Mesenchymal stem cell (in vitro differentiated cells and primary cell): ENCODE results near the gene DGKH.

Experiments
- DNase-seq: peaks from one replicate; pipeline ENCODE4 v3.0.0-alpha.2; 2013
- H2AFZ ChIP-seq: one replicate; pipeline ENCODE4 v1.6.1; 2013; ENCODE audit warnings: low read depth, mild to moderate bottlenecking, control low read depth, inconsistent platforms, low read length, moderate library complexity
- H2AK5ac ChIP-seq: 2 replicates; pipeline ENCODE4 v1.6.1; 2013; ENCODE audit warnings: low read length, moderate library complexity, mild to moderate bottlenecking, inconsistent platforms; ENCODE audit not compliant: severe bottlenecking
- H2BK120ac ChIP-seq: one replicate; pipeline ENCODE4 v1.6.1; 2013; ENCODE audit warnings: low read depth, mild to moderate bottlenecking, inconsistent platforms, low read length, moderate library complexity
- H2BK12ac ChIP-seq, 2 experiments: one replicate each; pipeline ENCODE4 v1.6.1; 2013; ENCODE audit warnings: inconsistent platforms in 2 of 2, low read length in 2 of 2, mild to moderate bottlenecking in 2 of 2, moderate library complexity in 2 of 2, control low read depth in 1 of 2
- H2BK15ac ChIP-seq: one replicate; pipeline ENCODE4 v1.6.1; 2013; ENCODE audit warnings: mild to moderate bottlenecking, low read depth, inconsistent platforms; ENCODE audit not compliant: poor library complexity, severe bottlenecking
- H2BK5ac ChIP-seq: 2 replicates; pipeline ENCODE4 v1.6.1; 2013; ENCODE audit warnings: low read depth, mild to moderate bottlenecking, low read length, control low read depth, inconsistent platforms; ENCODE audit not compliant: poor library complexity, severe bottlenecking
- H3K14ac ChIP-seq, 2 experiments: one replicate each; pipeline ENCODE4 v1.6.1; 2013; ENCODE audit warnings: inconsistent platforms in 2 of 2, low read length in 2 of 2, control low read depth in 1 of 2, mild to moderate bottlenecking in 1 of 2, moderate library complexity in 1 of 2
- H3K18ac ChIP-seq, 2 experiments: one replicate each; pipeline ENCODE4 v1.6.1; 2013; ENCODE audit warnings: inconsistent platforms in 2 of 2, low read length in 2 of 2, control low read depth in 1 of 2, low read depth in 1 of 2, mild to moderate bottlenecking in 1 of 2
- H3K23ac ChIP-seq, 2 experiments: one replicate each; pipeline ENCODE4 v1.6.1; 2013; ENCODE audit warnings: inconsistent platforms in 2 of 2, low read length in 2 of 2, mild to moderate bottlenecking in 2 of 2, moderate library complexity in 2 of 2, control low read depth in 1 of 2
- H3K27ac ChIP-seq: 2 replicates; pipeline ENCODE4 v1.5.1; 2013; ENCODE audit warnings: mild to moderate bottlenecking, moderate library complexity, low read length, control low read depth, inconsistent platforms; ENCODE audit not compliant: poor library complexity, severe bottlenecking
- H3K27me3 ChIP-seq, 2 experiments: 2 replicates each; pipeline versions ENCODE4 v1.6.1 to v1.7.0; 2013; ENCODE audit warnings: low read length in 2 of 2, mild to moderate bottlenecking in 2 of 2, moderate library complexity in 2 of 2, control low read depth in 1 of 2, inconsistent platforms in 1 of 2; ENCODE audit not compliant: control insufficient read depth in 1 of 2, insufficient read depth in 1 of 2
- H3K36me3 ChIP-seq, 2 experiments: 2 replicates each; pipeline versions ENCODE4 v1.6.1 to v1.7.0; 2013; ENCODE audit warnings: low read length in 2 of 2, control low read depth in 1 of 2, inconsistent platforms in 1 of 2, low read depth in 1 of 2, mild to moderate bottlenecking in 1 of 2; ENCODE audit not compliant: insufficient read depth in 2 of 2, control insufficient read depth in 1 of 2
- H3K4ac ChIP-seq, 2 experiments: one replicate each; pipeline ENCODE4 v1.6.1; 2013; ENCODE audit warnings: inconsistent platforms in 2 of 2, low read length in 2 of 2, mild to moderate bottlenecking in 2 of 2, moderate library complexity in 2 of 2, control low read depth in 1 of 2, low read depth in 1 of 2
- H3K4me1 ChIP-seq: 2 replicates; pipeline ENCODE4 v1.6.1; 2013; ENCODE audit warnings: low read depth, low read length, control low read depth; ENCODE audit not compliant: control insufficient read depth, insufficient read depth
- H3K4me2 ChIP-seq: 2 replicates; pipeline ENCODE4 v1.6.1; 2013; ENCODE audit warnings: low read length, mild to moderate bottlenecking, inconsistent platforms; ENCODE audit not compliant: poor library complexity, severe bottlenecking
- H3K4me3 ChIP-seq, 2 experiments: 2 replicates each; pipeline versions ENCODE4 v1.5.1 to v1.7.0; 2013; ENCODE audit warnings: low read length in 2 of 2, mild to moderate bottlenecking in 2 of 2, control low read depth in 1 of 2, low read depth in 1 of 2; ENCODE audit not compliant: insufficient read depth in 1 of 2
- H3K79me1 ChIP-seq: replicated peaks from 2 replicates; pipeline ENCODE4 v1.6.1; 2013; ENCODE audit warnings: mild to moderate bottlenecking, control low read depth, low read length, inconsistent platforms; ENCODE audit not compliant: poor library complexity, severe bottlenecking
- H3K9ac ChIP-seq: 2 replicates; pipeline ENCODE4 v1.7.0; 2013; ENCODE audit warnings: mild to moderate bottlenecking, low read length, moderate library complexity
- H3K9me3 ChIP-seq: 2 replicates; pipeline ENCODE4 v1.7.0; 2013; ENCODE audit warnings: mild to moderate bottlenecking, low read length; ENCODE audit not compliant: control insufficient read depth
- H4K8ac ChIP-seq: one replicate; pipeline ENCODE4 v1.6.1; 2013; ENCODE audit warnings: inconsistent platforms, mild to moderate bottlenecking, low read length, moderate library complexity
- H4K91ac ChIP-seq: one replicate; pipeline ENCODE4 v1.6.1; 2013; ENCODE audit warnings: mild to moderate bottlenecking, low read length, inconsistent platforms
- WGBS: methylation state at CpG from one replicate; pipeline ENCODE4 v1.1.7; 2013; ENCODE audit warnings: mixed read lengths; 5-methylcytosine and 5-hydroxymethylcytosine counted together

The DGKH gene

GRCh38 chr13:42123600-42123999 lies 75.2 kb downstream of the DGKH start:
- no peak overlapping the region for H2AK5ac ChIP-seq
- peaks cover 2% of the 10 kb centered on the region for H3K4me1 ChIP-seq
- no peak overlapping the region for H4K91ac ChIP-seq
- no peak overlapping the region for H2BK120ac ChIP-seq
- no peak overlapping the region for H2AFZ ChIP-seq
- no peaks in the 10 kb centered on the region for H3K27me3 ChIP-seq
- H3K4me2 ChIP-seq: no peak overlapping the region
- peaks cover 17% of the 10 kb centered on the region for H3K79me1 ChIP-seq
- H2BK12ac ChIP-seq: no peak overlapping the region
- no CpG with 5 or more reads among the region's 2 CpGs for WGBS
- no peak overlapping the region for H3K27ac ChIP-seq
- no peak overlapping the region for H3K9ac ChIP-seq
- no peak overlapping the region for H3K4ac ChIP-seq
- H3K36me3 ChIP-seq: peaks cover 0 to 8% of the 10 kb centered on the region in 2 experiments
- no peaks in the 10 kb centered on the region for H3K9me3 ChIP-seq
- H3K14ac ChIP-seq: no peak overlapping the region
- H2BK5ac ChIP-seq: no peak overlapping the region
- no peak overlapping the region for H3K18ac ChIP-seq
- H3K23ac ChIP-seq: no peak overlapping the region
- no peak overlapping the region for H3K4me3 ChIP-seq
- no peak overlapping the region for H2BK15ac ChIP-seq
- H4K8ac ChIP-seq: no peak overlapping the region
- no peak for DNase-seq

GRCh38 chr13:42125046-42125445 lies 76.6 kb downstream of the DGKH start:
- WGBS: 98% methylated on average over 2 of the region's 2 CpGs
- no peak overlapping the region for H2AK5ac ChIP-seq

GRCh38 chr13:42127047-42127446 lies 78.6 kb downstream of the DGKH start:
- H2BK15ac ChIP-seq: no peak overlapping the region
- no peak overlapping the region for H4K8ac ChIP-seq
- H3K9ac ChIP-seq: no peak overlapping the region
- no peak overlapping the region for H3K4me3 ChIP-seq
- no peaks in the 10 kb centered on the region for H3K4me1 ChIP-seq
- 100% methylated on average over 2 of the region's 3 CpGs for WGBS
- DNase-seq: no peak
- no peak overlapping the region for H2AFZ ChIP-seq
- H3K36me3 ChIP-seq: peaks cover 3 to 42% of the 10 kb centered on the region in 2 experiments
- peaks cover 14% of the 10 kb centered on the region for H3K79me1 ChIP-seq
- H3K23ac ChIP-seq: no peak overlapping the region
- no peak overlapping the region for H3K4ac ChIP-seq
- no peak overlapping the region for H2AK5ac ChIP-seq
- no peaks in the 10 kb centered on the region for H3K9me3 ChIP-seq
- H2BK5ac ChIP-seq: no peak overlapping the region
- no peak overlapping the region for H3K14ac ChIP-seq
- H3K27me3 ChIP-seq: no peaks in the 10 kb centered on the region
- H3K4me2 ChIP-seq: no peak overlapping the region
- H2BK12ac ChIP-seq: no peak overlapping the region
- H3K18ac ChIP-seq: no peak overlapping the region
- H4K91ac ChIP-seq: no peak overlapping the region
- no peak overlapping the region for H2BK120ac ChIP-seq
- no peak overlapping the region for H3K27ac ChIP-seq

More at GRCh38 chr13:42125046-42125445, 76.6 kb downstream of the DGKH start:
- no peaks in the 10 kb centered on the region for H3K9me3 ChIP-seq
- H3K14ac ChIP-seq: peak overlapping the region in 1 of 2 experiments; percentile 60
- H3K4ac ChIP-seq: peak overlapping the region in 1 of 2 experiments; percentile 28
- DNase-seq: no peak
- no peak overlapping the region for H3K18ac ChIP-seq
- H3K27me3 ChIP-seq: no peaks in the 10 kb centered on the region
- H3K4me3 ChIP-seq: no peak overlapping the region
- no peak overlapping the region for H2BK5ac ChIP-seq
- peaks cover 17% of the 10 kb centered on the region for H3K79me1 ChIP-seq
- H4K91ac ChIP-seq: no peak overlapping the region
- H3K27ac ChIP-seq: no peak overlapping the region
- no peak overlapping the region for H3K9ac ChIP-seq
- H3K36me3 ChIP-seq: peaks cover 0 to 22% of the 10 kb centered on the region in 2 experiments
- no peak overlapping the region for H4K8ac ChIP-seq
- no peak overlapping the region for H3K4me2 ChIP-seq
- no peak overlapping the region for H3K23ac ChIP-seq
- no peak overlapping the region for H2BK12ac ChIP-seq
- H2BK120ac ChIP-seq: no peak overlapping the region
- no peak overlapping the region for H2BK15ac ChIP-seq
- H2AFZ ChIP-seq: no peak overlapping the region
- no peaks in the 10 kb centered on the region for H3K4me1 ChIP-seq

GRCh38 chr13:42129033-42129432 lies 80.6 kb downstream of the DGKH start:
- Histone ChIP-seq H3K4me3 (no peak overlapping the region), H3K4me2 (no peak overlapping the region), H3K79me1 (peaks cover 14% of the 10 kb centered on the region), H2BK12ac (no peak overlapping the region), H4K91ac (no peak overlapping the region), H3K23ac (no peak overlapping the region), H3K14ac (no peak overlapping the region), H2BK15ac (no peak overlapping the region), H2BK5ac (no peak overlapping the region), H2BK120ac (no peak overlapping the region), H2AFZ (no peak overlapping the region), H3K18ac (no peak overlapping the region), H4K8ac (no peak overlapping the region), H3K9me3 (no peaks in the 10 kb centered on the region), H3K27me3 (no peaks in the 10 kb centered on the region), H3K27ac (no peak overlapping the region), H3K36me3 (peaks cover 3 to 43% of the 10 kb centered on the region in 2 experiments), H2AK5ac (no peak overlapping the region), H3K4me1 (peaks cover 2% of the 10 kb centered on the region), H3K9ac (no peak overlapping the region), H3K4ac (no peak overlapping the region)
- no peak for DNase-seq
- WGBS: 78% methylated on average over 3 of the region's 3 CpGs
